H9 (cell line): ENCODE data around the gene COPG1. TPM values are rescaled to one million over a fixed set of nuclear protein-coding genes. Genes with fewer than 3 reads are reported as not detected.

Source experiments
- DNase-seq: peaks from one replicate; pipeline ENCODE4 v3.0.0-alpha.2; 2017
- H2AFZ ChIP-seq: one replicate; pipeline ENCODE4 v1.6.1; 2013; ENCODE audit warnings: mild to moderate bottlenecking, low read length, control low read depth, moderate library complexity
- H2AK5ac ChIP-seq: 2 replicates; pipeline ENCODE4 v1.6.1; 2013; ENCODE audit warnings: low read length, control low read depth, mixed read lengths; ENCODE audit not compliant: insufficient read length
- H2BK120ac ChIP-seq: one replicate; pipeline ENCODE4 v1.6.1; 2013; ENCODE audit warnings: low read depth, mild to moderate bottlenecking, low read length, control low read depth, inconsistent platforms; ENCODE audit not compliant: poor library complexity, severe bottlenecking
- H2BK12ac ChIP-seq: 2 replicates; pipeline ENCODE4 v1.6.1; 2013; ENCODE audit warnings: low read length, control low read depth, mixed read lengths, low read depth; ENCODE audit not compliant: insufficient read length
- H2BK15ac ChIP-seq: 2 replicates; pipeline ENCODE4 v1.6.1; 2013; ENCODE audit warnings: low read depth, low read length, control low read depth
- H2BK20ac ChIP-seq: one replicate; pipeline ENCODE4 v1.6.1; 2013; ENCODE audit warnings: low read depth, mild to moderate bottlenecking, low read length, control low read depth, inconsistent platforms; ENCODE audit not compliant: poor library complexity, severe bottlenecking
- H2BK5ac ChIP-seq: 2 replicates; pipeline ENCODE4 v1.6.1; 2013; ENCODE audit warnings: low read length, control low read depth, mixed read lengths; ENCODE audit not compliant: insufficient read length
- H3K14ac ChIP-seq: 2 replicates; pipeline ENCODE4 v1.6.1; 2013; ENCODE audit warnings: low read length, control low read depth; ENCODE audit not compliant: insufficient read depth
- H3K18ac ChIP-seq: 2 replicates; pipeline ENCODE4 v1.6.1; 2013; ENCODE audit warnings: low read depth, mild to moderate bottlenecking, mixed read lengths, low read length, control low read depth; ENCODE audit not compliant: insufficient read length
- H3K23ac ChIP-seq: 2 replicates; pipeline ENCODE4 v1.6.1; 2013; ENCODE audit warnings: low read length, control low read depth, mixed read lengths, low read depth; ENCODE audit not compliant: insufficient read length
- H3K23me2 ChIP-seq: 2 replicates; pipeline ENCODE4 v1.6.1; 2013; ENCODE audit warnings: low read depth, mild to moderate bottlenecking, mixed read lengths, low read length, control low read depth; ENCODE audit not compliant: insufficient read length, poor library complexity, severe bottlenecking
- H3K27ac ChIP-seq: 2 replicates; pipeline ENCODE4 v1.5.1; 2013; ENCODE audit warnings: low read length, control low read depth, mixed read lengths, low read depth; ENCODE audit not compliant: insufficient read length
- H3K27me3 ChIP-seq: 2 replicates; pipeline ENCODE4 v1.6.1; 2013; ENCODE audit warnings: low read length, control low read depth, inconsistent platforms; ENCODE audit not compliant: insufficient read depth
- H3K4ac ChIP-seq: 2 replicates; pipeline ENCODE4 v1.6.1; 2013; ENCODE audit warnings: low read depth, mild to moderate bottlenecking, control low read depth, inconsistent platforms, low read length, moderate library complexity
- H3K4me1 ChIP-seq: 2 replicates; pipeline ENCODE4 v1.6.1; 2013; ENCODE audit warnings: low read length, control low read depth, inconsistent platforms; ENCODE audit not compliant: insufficient read depth
- H3K4me2 ChIP-seq: 2 replicates; pipeline ENCODE4 v1.6.1; 2013; ENCODE audit warnings: low read length, control low read depth, mixed read lengths; ENCODE audit not compliant: insufficient read length, insufficient read depth
- H3K56ac ChIP-seq: 2 replicates; pipeline ENCODE4 v1.6.1; 2013; ENCODE audit warnings: low read depth, mild to moderate bottlenecking, mixed read lengths, low read length, control low read depth; ENCODE audit not compliant: insufficient read length
- H3K79me1 ChIP-seq: 2 replicates; pipeline ENCODE4 v1.6.1; 2013; ENCODE audit warnings: low read depth, mild to moderate bottlenecking, moderate library complexity, low read length, control low read depth, inconsistent platforms; ENCODE audit not compliant: insufficient read depth, poor library complexity, severe bottlenecking
- H3K79me2 ChIP-seq: 2 replicates; pipeline ENCODE4 v1.6.1; 2013; ENCODE audit warnings: low read length, control low read depth, inconsistent platforms; ENCODE audit not compliant: insufficient read depth
- H3K9ac ChIP-seq: 2 replicates; pipeline ENCODE4 v1.6.1; 2013; ENCODE audit warnings: low read length, control low read depth, mixed read lengths; ENCODE audit not compliant: insufficient read length; ENCODE audit errors: extremely low read depth
- H3K9me3 ChIP-seq: one replicate; pipeline ENCODE4 v1.6.1; 2013; ENCODE audit warnings: low read depth, low read length, inconsistent platforms; ENCODE audit not compliant: control insufficient read depth
- H3T11ph ChIP-seq: one replicate; pipeline ENCODE4 v1.6.1; 2013; ENCODE audit warnings: mild to moderate bottlenecking, low read length, control low read depth, inconsistent platforms
- H4K20me1 ChIP-seq: one replicate; pipeline ENCODE4 v1.6.1; 2013; ENCODE audit not compliant: control insufficient read depth, insufficient read length, insufficient read depth
- H4K5ac ChIP-seq: 2 replicates; pipeline ENCODE4 v1.6.1; 2013; ENCODE audit warnings: low read depth, mild to moderate bottlenecking, mixed read lengths, low read length, control low read depth; ENCODE audit not compliant: insufficient read length
- H4K8ac ChIP-seq: replicated peaks from 2 replicates; pipeline ENCODE4 v1.6.1; 2013; ENCODE audit warnings: low read length, control low read depth, mixed read lengths, low read depth; ENCODE audit not compliant: insufficient read length
- H4K91ac ChIP-seq: 2 replicates; pipeline ENCODE4 v1.6.1; 2013; ENCODE audit warnings: low read depth, mild to moderate bottlenecking, moderate library complexity, mixed read lengths, low read length, control low read depth; ENCODE audit not compliant: insufficient read length
- H3K27ac Mint-ChIP-seq, 3 experiments: 2 replicates in 2 of 3; 3 replicates in 1 of 3; pipeline ENCODE4 v1.8.0; 2020 to 2021; ENCODE audit warnings: mixed read lengths in 3 of 3, mild to moderate bottlenecking in 1 of 3, moderate library complexity in 1 of 3
- H3K27me3 Mint-ChIP-seq: 2 replicates; pipeline ENCODE4 v1.8.0; 2021; ENCODE audit warnings: low read depth, mild to moderate bottlenecking, moderate library complexity, mixed read lengths
- H3K36me3 Mint-ChIP-seq, 3 experiments: 2 replicates in 2 of 3; 3 replicates in 1 of 3; pipeline ENCODE4 v1.8.0; 2020 to 2021; ENCODE audit warnings: low read depth in 3 of 3, mixed read lengths in 3 of 3; ENCODE audit not compliant: insufficient read depth in 1 of 3
- H3K4me1 Mint-ChIP-seq, 2 experiments: 2 replicates each; pipeline ENCODE4 v1.8.0; 2020; ENCODE audit warnings: mixed read lengths in 2 of 2
- H3K4me3 Mint-ChIP-seq, 2 experiments: 2 replicates in 1 of 2; 3 replicates in 1 of 2; pipeline ENCODE4 v1.8.0; 2020 to 2021; ENCODE audit warnings: mild to moderate bottlenecking in 2 of 2, mixed read lengths in 2 of 2, moderate library complexity in 1 of 2
- H3K9me3 Mint-ChIP-seq, 2 experiments: 2 replicates in 1 of 2; 3 replicates in 1 of 2; pipeline ENCODE4 v1.8.0; 2020; ENCODE audit warnings: mild to moderate bottlenecking in 2 of 2, mixed read lengths in 2 of 2, moderate library complexity in 1 of 2
- WGBS: extraction: QIAGEN DNeasy Blood & Tissue Kit; methylation state at CpG from one replicate; pipeline ENCODE4 v1.1.7; 2013; ENCODE audit warnings: missing lambda C conversion rate, low lambda C conversion rate, mixed read lengths; ENCODE audit not compliant: insufficient read length; ENCODE audit errors: extremely low coverage; 5-methylcytosine and 5-hydroxymethylcytosine counted together
- total RNA-seq: library from RNA; stranded (reverse); gene quantifications from 2 replicates; pipeline ENCODE4 v1.2.1, GENCODE V29; 2021
- TF ChIP-seq, protein P1 (sequence below): fragments of 200-600 bp; sonication (generic); conservative IDR thresholded peaks from 3 replicates; pipeline ENCODE4 v1.8.0; 2021; ENCODE audit warnings: antibody characterized with exemption, mild to moderate bottlenecking

Gene COPG1
- total RNA-seq, 1 experiment from 2014 or later, result 147 TPM

DNA sequence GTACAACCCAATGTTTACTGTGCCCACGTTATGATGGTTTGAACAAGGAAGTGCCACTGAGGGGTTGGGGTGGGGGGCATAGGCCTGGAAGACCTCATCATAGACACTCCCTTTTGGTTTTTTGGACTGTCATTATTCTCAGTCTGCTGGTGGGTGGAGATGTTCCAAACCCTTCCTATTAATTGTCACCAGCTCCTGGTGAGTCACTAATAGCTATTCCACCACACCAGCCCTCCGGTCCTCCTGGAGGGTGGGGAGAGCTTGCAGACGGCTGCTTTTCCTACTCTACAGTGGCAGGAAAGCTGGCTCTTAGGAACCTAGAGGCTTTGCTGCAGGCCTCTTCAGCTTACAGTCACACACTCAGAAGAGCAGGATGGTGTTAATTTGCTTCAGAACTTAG, 9.0 kb upstream of the COPG1 start:
- TF ChIP-seq, protein P1, sequence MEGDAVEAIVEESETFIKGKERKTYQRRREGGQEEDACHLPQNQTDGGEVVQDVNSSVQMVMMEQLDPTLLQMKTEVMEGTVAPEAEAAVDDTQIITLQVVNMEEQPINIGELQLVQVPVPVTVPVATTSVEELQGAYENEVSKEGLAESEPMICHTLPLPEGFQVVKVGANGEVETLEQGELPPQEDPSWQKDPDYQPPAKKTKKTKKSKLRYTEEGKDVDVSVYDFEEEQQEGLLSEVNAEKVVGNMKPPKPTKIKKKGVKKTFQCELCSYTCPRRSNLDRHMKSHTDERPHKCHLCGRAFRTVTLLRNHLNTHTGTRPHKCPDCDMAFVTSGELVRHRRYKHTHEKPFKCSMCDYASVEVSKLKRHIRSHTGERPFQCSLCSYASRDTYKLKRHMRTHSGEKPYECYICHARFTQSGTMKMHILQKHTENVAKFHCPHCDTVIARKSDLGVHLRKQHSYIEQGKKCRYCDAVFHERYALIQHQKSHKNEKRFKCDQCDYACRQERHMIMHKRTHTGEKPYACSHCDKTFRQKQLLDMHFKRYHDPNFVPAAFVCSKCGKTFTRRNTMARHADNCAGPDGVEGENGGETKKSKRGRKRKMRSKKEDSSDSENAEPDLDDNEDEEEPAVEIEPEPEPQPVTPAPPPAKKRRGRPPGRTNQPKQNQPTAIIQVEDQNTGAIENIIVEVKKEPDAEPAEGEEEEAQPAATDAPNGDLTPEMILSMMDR, result no peak
- Mint-ChIP-seq H3K4me1 (peaks cover 6 to 8% of the 10 kb centered on the region in 2 experiments), H3K4me3 (no peak overlapping the region), H3K27me3 (no peaks in the 10 kb centered on the region), H3K36me3 (no peaks in the 10 kb centered on the region), H3K9me3 (no peaks in the 10 kb centered on the region), H3K27ac (peak overlapping the region in 1 of 3 experiments; percentile 81; a peak in 1 of 7 replicates)
- no peak overlapping the region for H3K18ac ChIP-seq
- no peak overlapping the region for H3K23ac ChIP-seq
- H2BK12ac ChIP-seq, result no peak overlapping the region
- no CpG with 5 or more reads among the region's 3 CpGs for WGBS
- DNase-seq, result no peak
- H3K14ac ChIP-seq, result no peak overlapping the region
- no peaks in the 10 kb centered on the region for H3K4me1 ChIP-seq
- H3K23me2 ChIP-seq, result no peaks in the 10 kb centered on the region
- no peaks in the 10 kb centered on the region for H3K9me3 ChIP-seq
- no peak overlapping the region for H3K9ac ChIP-seq
- H3K56ac ChIP-seq, result no peak overlapping the region
- H3K79me2 ChIP-seq, result no peaks in the 10 kb centered on the region
- H4K20me1 ChIP-seq, result no peaks in the 10 kb centered on the region
- H4K91ac ChIP-seq, result no peak overlapping the region
- H2BK20ac ChIP-seq, result no peak overlapping the region
- no peak overlapping the region for H4K8ac ChIP-seq
- no peak overlapping the region for H2BK5ac ChIP-seq
- no peak overlapping the region for H3K4ac ChIP-seq
- no peak overlapping the region for H3T11ph ChIP-seq
- H2AK5ac ChIP-seq, result no peak overlapping the region
- no peak overlapping the region for H2AFZ ChIP-seq
- no peak overlapping the region for H3K4me2 ChIP-seq
- H2BK120ac ChIP-seq, result no peak overlapping the region
- H4K5ac ChIP-seq, result no peak overlapping the region
- H3K27me3 ChIP-seq, result no peaks in the 10 kb centered on the region
- H3K79me1 ChIP-seq, result no peaks in the 10 kb centered on the region
- no peak overlapping the region for H2BK15ac ChIP-seq
- no peak overlapping the region for H3K27ac ChIP-seq
